SU-DHL-6 (cell line): Measurements from ENCODE around the gene TADA1.
"Not testable (repeated sequence)": the region's sequence is repeated elsewhere in the genome, so short reads cannot be mapped to it uniquely, and the experiment has no call there.

Experiments
- H2AFZ ChIP-seq: fragments of 200-600 bp; sonication (generic); 2 replicates; pipeline ENCODE4 v1.6.1; 2014; ENCODE audit warnings: low read depth, mild to moderate bottlenecking, moderate library complexity, mixed read lengths, antibody characterized with exemption, low read length; ENCODE audit not compliant: severe bottlenecking
- H3F3A ChIP-seq: fragments of 200-600 bp; shearing (Covaris generic); 2 replicates; pipeline ENCODE4 v1.6.0; 2016; ENCODE audit warnings: antibody characterized with exemption, mild to moderate bottlenecking; ENCODE audit not compliant: insufficient read depth
- H3K27ac ChIP-seq: fragments of 200-600 bp; sonication (generic); 2 replicates; pipeline ENCODE4 v1.5.1; 2016; ENCODE audit warnings: low read depth, mild to moderate bottlenecking, low read length, moderate library complexity, mixed read lengths
- H3K27me3 ChIP-seq: fragments of 200-600 bp; sonication (generic), shearing (Covaris generic); 2 replicates; pipeline ENCODE4 v1.6.0; 2014; ENCODE audit warnings: mild to moderate bottlenecking, low read length
- H3K36me3 ChIP-seq: fragments of 200-600 bp; sonication (generic); 2 replicates; pipeline ENCODE4 v1.6.1; 2014; ENCODE audit warnings: mild to moderate bottlenecking, low read length, mixed read lengths
- H3K4me2 ChIP-seq: fragments of 300-600, 200-600 bp; shearing (Covaris generic), sonication (generic); 2 replicates; pipeline ENCODE4 v1.6.0; 2014; ENCODE audit warnings: low read length, low read depth, mild to moderate bottlenecking; ENCODE audit not compliant: poor library complexity, severe bottlenecking
- H3K4me3 ChIP-seq: fragments of 200-600 bp; sonication (generic); 2 replicates; pipeline ENCODE4 v1.5.1; 2014; ENCODE audit warnings: antibody characterized with exemption, low read length, mild to moderate bottlenecking, mixed read lengths; ENCODE audit not compliant: insufficient read depth, poor library complexity, severe bottlenecking
- H3K79me2 ChIP-seq: fragments of 200-600 bp; sonication (generic); 2 replicates; pipeline ENCODE4 v1.6.1; 2014; ENCODE audit warnings: mild to moderate bottlenecking, low read length, moderate library complexity; ENCODE audit not compliant: insufficient read depth
- H3K9ac ChIP-seq: fragments of 200-600 bp; sonication (generic); 2 replicates; pipeline ENCODE4 v1.7.0; 2014; ENCODE audit warnings: mild to moderate bottlenecking, low read length
- H3K9me2 ChIP-seq: fragments of 200-600 bp; sonication (generic); replicated peaks from 2 replicates; pipeline ENCODE4 v1.6.1; 2014; ENCODE audit warnings: low read length; ENCODE audit not compliant: insufficient read depth
- H3K9me3 ChIP-seq: fragments of 200-600 bp; sonication (generic); 2 replicates; pipeline ENCODE4 v1.6.1; 2014; ENCODE audit warnings: low read length, mixed read lengths; ENCODE audit not compliant: insufficient read depth
- H4K20me1 ChIP-seq: fragments of 200-600 bp; sonication (generic); 2 replicates; pipeline ENCODE4 v1.6.1; 2014; ENCODE audit warnings: low read depth, mild to moderate bottlenecking, antibody characterized with exemption, low read length, moderate library complexity, mixed read lengths
- CTCF ChIP-seq: fragments of 200-600 bp; sonication (generic); IDR thresholded peaks from one replicate; pipeline ENCODE4 v1.5.1; 2017; ENCODE audit warnings: antibody characterized with exemption, mild to moderate bottlenecking, low read length, moderate library complexity; ENCODE audit not compliant: insufficient read depth, poor library complexity, severe bottlenecking
- EZH2phosphoT487 ChIP-seq: fragments of 200-600 bp; sonication (generic), shearing (Covaris generic); conservative IDR thresholded peaks from 2 replicates; pipeline ENCODE4 v1.6.1; 2018; ENCODE audit warnings: mild to moderate bottlenecking, antibody characterized with exemption, low read length, moderate library complexity, mixed read lengths

Gene TADA1

DNA sequence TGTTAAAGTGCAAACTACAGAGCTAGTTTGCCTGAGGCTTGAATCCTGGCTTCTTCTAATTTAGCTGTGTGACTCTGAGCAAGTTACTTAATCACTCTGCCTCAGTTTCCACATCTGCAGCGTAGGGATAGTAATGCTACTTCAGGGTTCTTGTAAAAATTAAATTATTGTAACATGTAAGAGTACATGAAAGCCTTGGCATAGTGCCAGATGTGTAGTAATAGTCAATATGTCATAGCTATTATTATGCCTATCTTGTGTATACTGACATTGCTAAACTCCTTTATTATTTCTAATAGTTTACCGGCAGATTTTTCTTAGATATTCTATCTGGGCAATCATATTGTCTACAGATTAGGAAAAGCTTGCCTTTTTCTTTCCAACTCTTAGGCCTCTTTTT, 6.8 kb upstream of the TADA1 start:
- Histone ChIP-seq H3K27me3 (no peaks in the 10 kb centered on the region), H4K20me1 (no peaks in the 10 kb centered on the region), H3K4me3 (no peak overlapping the region), H2AFZ (no peak overlapping the region), H3K9me3 (no peaks in the 10 kb centered on the region), H3K36me3 (no peaks in the 10 kb centered on the region), H3K9ac (no peak overlapping the region), H3K4me2 (no peak overlapping the region), H3F3A (no peaks in the 10 kb centered on the region), H3K9me2 (no peaks in the 10 kb centered on the region), H3K27ac (no peak overlapping the region), H3K79me2 (no peaks in the 10 kb centered on the region)
- TF ChIP-seq EZH2phosphoT487 (no peak), CTCF (no peak)

- not testable (repeated sequence) for H3K9me3 ChIP-seq, H3K9ac ChIP-seq, H2AFZ ChIP-seq, H3K9me2 ChIP-seq, H3K4me2 ChIP-seq, H3K36me3 ChIP-seq, H3K27me3 ChIP-seq, H3K4me3 ChIP-seq, H4K20me1 ChIP-seq, H3K27ac ChIP-seq, H3F3A ChIP-seq
- peaks cover 25% of the 10 kb centered on the region for H3K79me2 ChIP-seq
Measured at GRCh38 chr1:166878173-166878917, 2.3 kb upstream of the TADA1 start.

- no peaks in the 10 kb centered on the region for H3K9me2 ChIP-seq
- peak overlapping the region; percentile 63 for H3K9ac ChIP-seq
- TF ChIP-seq CTCF, result no peak
- no peak for TF ChIP-seq EZH2phosphoT487
- H2AFZ ChIP-seq, result peak overlapping the region; percentile 96
- H3K4me2 ChIP-seq, result peak overlapping the region; percentile 95
- no peaks in the 10 kb centered on the region for H3K9me3 ChIP-seq
- H3K36me3 ChIP-seq, result no peaks in the 10 kb centered on the region
- H3K4me3 ChIP-seq, result peak overlapping the region; percentile 59
- H3K79me2 ChIP-seq, result peaks cover 43% of the 10 kb centered on the region
- H3K27me3 ChIP-seq, result no peaks in the 10 kb centered on the region
- H3F3A ChIP-seq, result no peaks in the 10 kb centered on the region
- H4K20me1 ChIP-seq, result no peaks in the 10 kb centered on the region
- H3K27ac ChIP-seq, result no peak overlapping the region
Measured at GRCh38 chr1:166876540-166876838, 425 bp upstream of the TADA1 start.

DNA sequence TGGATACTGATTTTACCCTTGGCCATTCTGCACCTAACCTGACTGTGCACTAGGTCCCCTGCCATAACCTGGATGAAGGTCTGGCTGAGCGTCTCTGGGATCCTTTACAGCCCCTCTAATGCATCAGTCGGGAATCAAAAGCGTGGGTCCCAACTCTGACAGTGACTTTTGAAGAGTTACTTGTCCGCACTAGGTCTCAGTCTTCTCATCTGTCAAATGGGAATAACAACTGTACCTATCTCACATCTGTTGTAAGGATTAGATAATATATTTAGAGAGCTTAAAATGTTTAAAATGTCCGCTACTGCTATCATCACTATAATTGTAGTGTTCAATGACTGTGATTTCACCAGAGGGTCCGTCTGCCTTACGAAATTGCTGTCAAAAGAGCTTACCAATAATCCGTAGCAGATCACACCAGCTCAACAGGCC, 746 bp downstream of the TADA1 start:
- no peaks in the 10 kb centered on the region for H3K9me3 ChIP-seq
- no peaks in the 10 kb centered on the region for H3K36me3 ChIP-seq
- H3F3A ChIP-seq, result no peaks in the 10 kb centered on the region
- peaks cover 54% of the 10 kb centered on the region for H3K79me2 ChIP-seq
- no peak for TF ChIP-seq EZH2phosphoT487
- no peak for TF ChIP-seq CTCF
- H3K27ac ChIP-seq, result peak overlapping the region; percentile 73; the same call in 1 of the 2 replicates
- H3K9ac ChIP-seq, result peak overlapping the region; percentile 82
- H2AFZ ChIP-seq, result peak overlapping the region; percentile 77
- H3K4me3 ChIP-seq, result peak overlapping the region; percentile 72
- peak overlapping the region; percentile 98 for H3K4me2 ChIP-seq
- H3K27me3 ChIP-seq, result no peaks in the 10 kb centered on the region
- H3K9me2 ChIP-seq, result no peaks in the 10 kb centered on the region
- H4K20me1 ChIP-seq, result no peaks in the 10 kb centered on the region
